Activated gamma-delta T cell treated with anti-CD3 and anti-CD28 coated beads, Interleukin-2, amount 50 U/mL, for 16 hours (primary cell): ENCODE measurements around the gene ISYNA1.

Experiments used
- DNase-seq: peaks from one replicate; pipeline ENCODE4 v3.0.0-alpha.2; 2020; ENCODE audit warnings: low read depth

The ISYNA1 gene

DNA sequence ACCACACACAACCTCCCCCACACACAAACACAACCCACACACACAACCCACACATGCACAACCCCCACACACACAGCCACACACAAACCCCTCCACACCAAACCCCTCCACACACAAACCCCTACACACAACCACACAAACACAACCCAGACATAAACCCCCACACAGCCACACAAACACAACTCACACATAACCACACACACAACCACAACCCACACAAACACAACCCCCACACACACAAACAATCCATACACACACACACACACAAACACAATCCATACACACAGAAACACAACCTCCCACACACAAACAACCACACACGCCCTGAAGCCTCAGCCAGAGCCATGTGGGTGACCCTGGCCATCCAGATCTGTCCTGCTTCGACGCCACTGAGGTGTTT lies 30.0 kb upstream of the ISYNA1 start:
- no peak for DNase-seq

DNA sequence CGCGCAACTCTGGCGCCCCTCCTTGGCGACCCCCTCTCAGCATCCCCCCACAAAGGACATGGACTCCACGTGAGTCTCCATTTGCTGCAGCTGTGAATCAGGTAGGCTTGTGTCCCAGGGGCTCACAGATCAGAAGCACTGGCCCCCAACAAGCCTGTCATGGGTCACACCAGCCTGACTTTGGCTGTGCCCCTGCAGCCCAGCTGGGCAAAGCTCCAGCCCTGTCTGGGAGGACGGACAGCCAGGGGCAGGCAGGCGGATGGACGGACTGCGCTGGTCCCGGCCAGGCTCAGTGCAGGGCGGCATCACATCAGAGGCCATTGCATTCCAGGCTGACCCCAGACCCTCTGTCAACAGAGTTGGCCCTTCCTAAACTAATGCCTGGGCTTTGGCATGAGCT lies 28.4 kb upstream of the ISYNA1 start:
- no peak for DNase-seq

GRCh38 chr19:18465964-18466339 lies 28.0 kb upstream of the ISYNA1 start:
- DNase-seq = no peak

DNA sequence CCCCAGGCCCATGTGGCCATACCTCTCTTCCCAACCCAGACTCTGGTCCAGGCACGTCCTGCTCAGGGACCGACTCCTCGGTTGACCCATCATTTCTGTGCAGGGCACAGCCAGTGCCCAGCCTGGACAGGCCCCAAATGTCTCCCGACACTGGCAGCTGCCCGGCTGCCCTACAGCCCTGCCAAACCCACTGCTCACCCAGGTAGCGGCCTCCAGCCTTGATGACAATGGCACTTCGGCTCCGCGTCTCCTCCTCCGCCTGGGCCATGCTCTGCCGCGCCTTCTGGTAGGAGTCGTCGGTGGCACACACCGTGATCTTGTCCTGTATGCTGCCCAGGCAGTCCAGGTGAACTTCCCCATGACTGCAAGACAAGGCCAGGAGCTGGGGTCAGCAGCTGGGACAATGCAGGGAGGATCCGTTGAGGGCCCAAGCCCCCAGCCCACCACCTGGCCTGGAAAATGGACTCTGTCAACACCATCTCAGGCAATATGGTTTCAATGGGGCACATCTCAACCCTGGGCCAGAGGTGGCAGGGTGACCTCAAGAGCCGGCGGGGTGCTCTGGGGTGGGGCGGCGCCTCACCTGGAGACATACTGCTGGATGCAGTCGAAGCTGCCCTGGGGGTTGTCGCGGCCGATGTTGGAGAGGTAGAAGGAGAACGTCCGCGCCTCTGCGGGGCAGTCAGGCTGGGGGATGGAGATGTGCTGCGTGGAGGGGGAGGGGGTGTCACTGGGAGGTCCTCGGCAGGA lies 27.5 kb upstream of the ISYNA1 start:
- no peak for DNase-seq

DNA sequence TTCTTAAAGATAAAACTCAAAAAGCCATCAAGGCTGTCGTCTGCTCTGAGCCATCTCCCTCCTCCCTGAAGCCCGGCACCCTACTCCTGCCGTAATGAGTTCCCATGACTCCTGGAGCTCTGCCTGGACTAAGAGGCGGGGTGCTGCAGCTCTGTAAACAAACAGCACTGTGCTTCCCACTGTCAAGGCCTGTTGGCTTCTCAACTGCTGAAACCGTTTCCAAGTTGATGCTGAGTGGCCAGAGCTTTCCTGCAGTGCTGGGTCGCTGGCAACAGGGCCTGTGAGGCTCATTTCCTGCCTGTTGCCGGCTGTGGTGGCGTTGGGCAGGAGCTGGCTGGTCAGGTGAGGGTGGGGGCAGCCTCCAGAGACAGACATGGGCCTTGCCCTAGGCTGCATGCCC lies 26.7 kb upstream of the ISYNA1 start:
- no peak for DNase-seq

DNA sequence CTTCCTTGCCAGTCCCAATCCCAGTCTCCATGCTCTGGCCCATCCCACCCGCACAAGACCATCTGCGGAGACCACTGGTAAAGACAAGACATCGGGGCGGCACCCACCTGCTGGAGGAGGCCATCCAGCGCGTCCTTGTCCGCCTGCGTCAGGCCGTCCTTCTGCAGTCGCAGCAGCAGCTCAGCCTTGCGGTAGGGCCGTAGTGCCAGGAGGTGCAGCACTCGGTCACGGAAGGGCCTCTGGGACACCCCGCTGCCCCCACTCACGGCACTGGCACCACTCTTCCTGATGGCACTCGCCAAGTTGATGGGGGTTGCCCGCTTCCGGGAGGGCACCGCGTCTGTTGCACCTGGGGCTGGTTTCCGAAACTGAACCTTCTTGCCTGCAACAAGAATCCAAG lies 23.5 kb upstream of the ISYNA1 start:
- no peak for DNase-seq

DNA sequence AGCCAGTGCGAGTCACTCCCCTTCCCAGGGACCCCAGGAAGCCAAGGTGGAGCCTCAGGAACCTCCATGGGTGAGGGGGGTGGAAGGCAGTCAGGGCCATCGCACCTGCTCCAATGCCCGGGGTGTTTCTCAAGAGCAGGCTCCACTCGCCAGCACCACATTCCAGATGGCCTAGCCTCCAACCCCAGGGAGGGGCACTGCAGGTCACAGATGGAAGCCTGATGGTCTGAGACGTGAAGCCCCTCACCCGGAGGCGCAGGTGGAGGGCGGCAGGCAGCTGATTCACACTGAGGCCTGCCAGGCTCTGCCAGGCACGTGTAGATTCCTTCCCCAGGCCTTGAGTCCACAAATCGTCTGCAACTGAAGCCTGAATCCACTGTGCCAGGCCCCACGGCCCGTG lies 23.0 kb upstream of the ISYNA1 start:
- no peak for DNase-seq

- no peak for DNase-seq
Measured at GRCh38 chr19:18457483-18458331, 19.8 kb upstream of the ISYNA1 start.

DNA sequence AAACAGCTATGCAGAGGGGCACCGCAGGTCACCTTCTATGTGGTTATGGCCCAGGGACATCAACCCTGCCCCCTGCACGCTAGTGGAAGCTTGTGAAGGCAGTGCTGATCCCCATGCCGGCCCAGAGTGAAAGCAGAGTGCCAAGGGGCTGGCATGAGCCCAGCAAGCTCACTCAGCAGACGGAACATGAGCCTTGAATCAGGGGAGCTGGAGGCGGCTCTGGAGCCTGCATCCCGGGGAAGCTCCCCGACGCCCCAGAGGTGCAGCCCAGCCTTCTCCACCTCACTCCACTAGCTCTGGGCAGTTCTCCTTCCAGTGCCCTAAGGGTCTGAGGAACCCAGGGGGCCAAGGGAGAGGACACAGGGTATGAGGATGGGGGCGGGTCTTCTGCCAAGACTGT lies 19.0 kb upstream of the ISYNA1 start:
- no peak for DNase-seq

DNA sequence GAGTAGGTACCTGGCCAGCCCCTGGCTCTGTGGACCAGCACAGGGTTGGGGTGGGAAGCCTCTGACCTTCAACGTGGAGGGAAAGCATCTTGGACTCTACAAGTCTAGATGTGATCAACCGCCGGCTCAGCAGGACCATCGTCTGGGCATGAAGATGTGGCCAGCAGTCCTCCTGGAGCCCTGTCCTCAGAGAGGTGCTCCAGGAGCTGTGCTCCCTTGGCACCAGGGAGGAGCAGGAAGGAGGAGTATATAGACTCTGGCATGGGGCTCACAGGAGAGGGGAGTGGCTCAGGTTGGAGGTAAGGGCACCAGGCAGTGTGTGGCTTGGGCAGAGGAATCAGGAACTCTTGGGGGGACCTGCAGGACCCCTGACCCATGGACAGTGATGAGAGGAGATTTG lies 18.3 kb upstream of the ISYNA1 start:
- DNase-seq = no peak

DNA sequence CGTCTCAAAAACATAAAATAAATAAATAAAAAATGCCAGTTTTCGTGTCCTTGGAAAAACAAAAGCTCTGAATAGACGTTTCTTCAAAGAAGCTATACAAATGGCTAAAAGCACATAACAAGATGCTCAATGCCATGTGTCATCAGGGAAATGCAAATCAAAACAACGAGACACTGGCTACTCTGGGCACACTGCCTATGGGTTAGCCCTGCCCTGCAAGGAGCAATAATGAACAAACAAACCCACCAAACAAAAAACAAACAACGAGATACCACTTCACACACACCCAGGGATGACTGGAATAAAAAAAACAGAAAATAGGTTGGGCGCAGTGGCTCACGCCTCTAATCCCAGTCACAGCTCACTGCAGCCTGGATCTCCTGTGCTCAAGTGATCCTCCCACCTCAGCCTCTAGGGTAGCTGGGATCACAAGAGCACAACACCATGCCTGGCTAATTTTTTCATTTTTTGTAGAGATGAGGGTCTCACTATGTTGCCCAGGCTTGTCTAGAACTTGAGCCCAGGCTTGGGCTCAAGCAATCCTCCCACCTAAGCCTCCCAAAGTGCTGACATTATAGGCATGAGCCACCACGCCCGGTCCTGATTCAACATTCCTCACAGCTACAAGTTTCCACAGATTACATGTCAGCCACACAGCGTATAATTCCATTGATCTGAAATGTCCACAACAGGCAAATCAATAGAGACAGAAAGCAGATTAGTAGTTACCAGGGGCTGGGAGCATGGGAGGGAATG lies 15.5 kb upstream of the ISYNA1 start:
- DNase-seq = no peak

- no peak for DNase-seq
Measured at GRCh38 chr19:18452386-18452785, 14.5 kb upstream of the ISYNA1 start.

DNA sequence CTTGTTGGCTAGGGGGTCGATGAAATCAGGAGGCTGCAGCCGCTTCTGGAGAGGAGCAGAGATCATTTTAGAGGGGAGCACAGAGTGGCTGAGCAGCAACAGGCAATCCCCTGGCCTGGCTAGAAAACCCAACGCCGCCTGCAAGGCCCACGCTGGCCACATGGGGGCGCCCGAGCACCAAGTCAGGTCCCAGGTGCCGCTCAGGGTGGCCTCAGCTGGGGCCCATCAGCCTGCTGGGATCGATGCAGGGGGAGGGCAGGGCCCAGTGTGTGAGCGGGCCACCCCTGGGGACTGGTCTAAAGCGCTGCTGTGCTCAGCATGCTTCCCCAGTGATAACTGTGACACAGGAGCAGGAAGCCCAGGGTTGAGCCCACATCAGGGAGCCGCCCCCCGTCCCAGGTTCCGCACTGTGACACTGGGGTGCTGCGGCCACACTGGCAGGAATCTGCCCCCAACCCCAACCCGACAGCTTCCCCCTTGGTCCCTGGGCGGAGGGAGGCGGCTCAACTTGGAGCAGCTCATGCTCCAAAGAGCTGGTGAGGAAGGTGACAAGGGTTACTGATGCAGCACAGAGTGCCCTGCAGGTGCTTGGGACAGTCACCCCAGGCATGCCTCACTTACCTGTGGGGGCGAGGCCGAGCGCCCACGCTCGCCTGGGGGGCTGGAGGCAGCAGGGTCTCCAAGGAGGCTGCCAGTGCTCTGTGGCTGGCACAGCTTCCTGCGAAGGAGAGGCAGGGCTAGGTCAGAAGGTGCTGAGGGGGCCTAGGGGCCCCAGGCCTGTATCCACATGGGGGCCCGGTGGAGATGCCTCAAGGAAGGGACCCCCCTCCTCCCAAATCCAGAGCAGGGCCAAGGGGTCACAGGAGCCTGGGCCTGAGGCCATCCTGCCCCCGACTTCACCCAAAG lies 13.3 kb upstream of the ISYNA1 start:
- DNase-seq = peak; percentile 86

DNA sequence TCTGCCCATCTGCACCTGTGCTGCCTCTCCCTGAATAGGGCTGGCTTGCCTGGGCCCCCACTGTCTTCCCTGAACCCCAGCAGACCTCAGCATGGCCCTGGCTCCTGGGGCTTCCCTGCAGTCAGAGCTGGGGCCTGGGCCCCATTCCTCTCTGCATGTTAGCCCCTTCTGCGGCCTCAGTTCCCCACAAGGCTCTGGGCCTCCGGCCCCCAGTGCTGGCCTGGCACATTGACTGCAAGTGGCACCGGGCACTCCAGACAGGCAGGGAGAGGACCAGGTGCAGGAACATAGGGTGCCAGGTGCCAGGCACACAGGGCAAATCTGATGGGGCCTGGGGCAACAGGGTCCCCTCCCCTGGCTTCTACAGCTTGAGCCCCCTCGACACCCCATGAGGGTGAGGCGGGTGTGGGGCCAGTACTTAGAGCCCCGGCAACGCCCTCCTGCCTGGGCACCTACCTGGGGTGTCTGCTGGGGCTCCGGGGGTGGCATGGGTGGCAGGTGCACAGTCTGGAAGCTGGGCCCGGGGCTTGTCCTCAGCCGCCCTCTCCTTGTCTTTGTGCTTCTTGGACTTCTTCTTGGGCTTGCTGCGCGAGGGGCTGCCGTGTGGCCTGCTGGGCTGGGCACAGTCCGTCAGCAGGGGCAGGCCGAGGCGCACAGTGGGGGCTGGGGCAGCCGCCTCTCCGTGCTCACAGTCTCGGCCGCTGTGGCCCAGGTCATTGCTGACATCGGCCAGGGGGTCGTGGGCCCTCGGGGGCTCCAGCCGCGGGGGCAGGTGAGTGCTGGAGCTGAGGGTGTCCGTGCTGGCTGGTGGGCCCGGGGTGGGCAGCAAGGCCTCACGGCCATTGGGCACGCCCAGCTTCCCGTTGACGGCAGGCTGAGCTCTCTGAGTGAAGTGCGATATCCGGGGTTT lies 12.3 kb upstream of the ISYNA1 start:
- no peak for DNase-seq

DNA sequence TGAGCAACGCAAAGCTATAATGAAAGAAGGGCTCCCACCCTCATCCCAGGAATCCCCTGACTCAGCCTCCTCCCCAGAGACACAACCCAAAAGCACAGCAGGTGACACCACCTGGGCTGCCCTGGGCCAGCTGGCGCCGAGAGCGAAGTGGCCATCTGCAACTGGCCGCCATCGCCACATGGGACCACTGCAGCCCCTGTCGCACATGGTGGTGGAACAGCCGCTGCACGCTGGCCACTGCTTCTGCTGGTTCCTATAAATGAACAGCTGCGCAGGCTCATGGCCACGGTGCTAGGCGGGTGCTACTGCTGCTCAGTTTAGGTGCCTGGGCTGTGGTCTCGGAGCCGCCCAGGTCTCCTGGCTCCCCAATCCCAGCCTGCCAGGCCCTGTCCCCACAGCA lies 11.6 kb upstream of the ISYNA1 start:
- no peak for DNase-seq

DNA sequence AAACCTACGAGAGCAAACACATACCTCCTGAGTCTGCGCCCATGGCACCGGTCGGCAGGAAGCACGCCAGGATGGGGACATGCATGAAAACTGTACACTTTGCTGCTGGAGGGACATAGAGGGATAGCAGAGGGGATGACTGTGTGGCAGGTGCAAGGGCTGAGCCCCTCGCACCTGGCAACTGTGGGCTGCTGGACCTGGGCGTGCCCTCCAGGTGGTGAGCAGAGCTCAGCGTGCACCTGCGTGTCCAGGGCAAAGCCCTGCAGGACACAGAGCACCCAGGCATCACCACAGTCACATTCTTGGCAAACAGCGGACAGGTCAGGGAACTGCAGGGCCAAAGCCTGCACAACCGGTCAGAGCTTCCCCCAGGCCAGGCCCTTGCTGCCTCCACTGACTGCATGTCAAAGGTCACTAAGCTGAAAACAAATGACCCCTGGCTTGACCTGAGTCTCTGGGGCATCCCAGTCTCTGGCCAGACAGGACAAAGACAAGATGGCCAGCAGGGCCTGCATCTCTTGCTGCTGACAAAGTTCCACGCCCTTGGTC lies 9.0 kb upstream of the ISYNA1 start:
- DNase-seq = no peak

DNA sequence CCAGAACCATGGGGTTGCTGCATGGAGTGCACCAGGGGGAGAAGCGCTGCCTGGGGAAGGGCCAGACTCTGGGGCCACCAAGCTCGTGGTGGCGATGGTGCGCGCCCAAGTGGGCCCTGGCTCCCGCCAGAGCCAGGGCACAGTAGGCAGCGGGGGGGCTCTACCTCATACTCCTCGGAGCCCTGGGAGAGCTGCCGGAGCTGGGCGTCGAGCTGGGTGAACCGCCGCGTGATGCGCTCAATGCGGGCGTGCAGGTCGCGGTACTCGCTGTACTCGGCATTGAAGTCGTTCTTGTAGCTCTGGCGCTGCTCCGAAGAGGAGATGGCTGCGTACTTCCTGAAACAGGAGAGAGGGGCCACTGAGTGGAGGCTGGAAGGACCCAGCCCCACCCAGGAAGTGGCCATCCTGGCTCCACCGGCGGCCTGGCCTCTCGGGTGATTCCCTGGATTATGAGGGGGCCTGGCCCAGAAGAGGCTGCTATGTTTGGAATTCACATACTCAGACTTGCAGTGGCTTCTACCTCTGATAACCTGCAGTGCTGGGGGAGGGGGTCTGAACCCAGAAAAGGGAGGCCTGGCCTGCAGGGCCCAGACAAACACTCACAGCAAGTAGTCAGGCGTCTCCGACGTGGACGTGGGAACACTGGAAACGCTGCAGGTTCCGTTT lies 8.3 kb upstream of the ISYNA1 start:
- no peak for DNase-seq

DNA sequence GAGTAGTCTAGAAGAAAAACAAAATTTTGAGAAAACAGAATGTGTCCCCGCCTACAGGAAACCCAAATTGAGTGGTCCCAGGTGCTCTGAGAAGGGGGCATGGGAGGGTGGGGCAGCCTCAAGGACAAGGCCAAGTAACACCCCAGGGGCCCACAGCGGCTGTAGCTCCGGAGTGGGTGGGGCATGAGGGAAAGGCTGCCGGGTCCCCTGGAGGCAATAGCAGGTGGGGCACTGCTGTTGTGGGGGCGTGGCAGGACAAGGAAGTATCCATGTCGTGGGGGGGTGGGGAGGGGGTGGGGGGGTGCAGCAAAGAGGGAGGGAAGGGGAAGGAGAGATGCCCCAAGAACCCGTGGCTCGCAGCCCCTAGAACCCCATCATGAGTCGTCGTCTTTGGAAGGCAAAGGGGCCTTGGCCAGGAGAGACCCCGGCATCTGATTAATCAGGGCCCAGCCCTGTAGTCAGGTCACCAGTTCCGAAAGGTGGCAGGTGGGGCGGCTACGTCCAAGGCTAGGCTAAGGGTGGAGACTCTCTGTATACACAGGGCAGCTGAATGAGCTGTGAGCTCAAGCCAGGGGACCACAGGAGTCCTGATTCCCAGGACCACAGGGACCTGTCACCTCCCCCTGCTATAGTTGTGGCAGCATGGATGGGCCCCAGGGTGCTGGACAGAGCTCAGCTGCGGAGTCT lies 7.5 kb upstream of the ISYNA1 start:
- DNase-seq = no peak

DNA sequence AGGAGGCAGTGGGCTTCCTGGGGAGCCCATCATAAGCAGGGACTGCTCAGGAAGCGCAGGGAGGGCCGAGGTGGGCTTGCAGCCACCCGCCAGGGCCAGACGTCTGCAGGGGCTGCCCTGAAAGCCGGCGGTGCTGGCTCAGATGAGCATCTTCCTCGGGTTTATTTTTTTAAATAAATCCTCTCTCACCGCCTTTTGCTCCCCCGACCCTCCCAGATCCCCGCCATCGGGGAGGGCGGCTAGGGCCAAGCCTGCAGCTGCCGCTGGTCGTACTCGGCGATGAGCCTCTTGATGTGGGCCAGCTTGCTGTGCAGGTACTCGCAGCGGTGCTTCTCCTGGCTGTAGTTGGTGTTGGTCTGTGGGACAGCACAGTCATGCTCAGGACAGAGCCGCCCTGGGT lies 6.6 kb upstream of the ISYNA1 start:
- no peak for DNase-seq
